K562 (cell line): ENCODE results near the gene UBR1. TPM values are rescaled to one million over a fixed set of nuclear protein-coding genes. Genes with fewer than 3 reads are reported as not detected.

Source experiments
- ATF1 ChIP-seq, 2 experiments: fragments of 450-650 bp in 1 of 2; IDR thresholded peaks; 2 replicates each; pipeline ENCODE4 v1.6.1; 2016; ENCODE audit warnings: missing compliant biosample characterization in 1 of 2, missing genetic modification characterization in 1 of 2
- CEBPG ChIP-seq, 3 experiments: fragments of 200-800 bp in 1 of 3; sonication (Bioruptor generic) in 1 of 3; sonication (generic) in 1 of 3; formaldehyde crosslinking in 1 of 3; IDR thresholded peaks in 2 of 3; conservative IDR thresholded peaks in 1 of 3; 2 replicates each; pipeline versions ENCODE4 v1.6.1 to v1.8.0; 2016 to 2022; ENCODE audit warnings: missing compliant biosample characterization in 2 of 3, missing genetic modification characterization in 2 of 3, mild to moderate bottlenecking in 1 of 3, missing genetic modification reagents in 1 of 3
- CHD1 ChIP-seq: fragments of 200-600 bp; sonication (generic); IDR thresholded peaks from one replicate; pipeline ENCODE4 v1.6.1; 2012; ENCODE audit warnings: mild to moderate bottlenecking, moderate library complexity, low read length, inconsistent platforms
- CHD4 ChIP-seq: fragments of 200-600 bp; sonication (generic); IDR thresholded peaks from 3 replicates; pipeline ENCODE4 v1.6.1; 2012; ENCODE audit warnings: low read depth, mild to moderate bottlenecking, mixed read lengths, low read length, inconsistent platforms; ENCODE audit not compliant: insufficient read depth, insufficient replicate concordance, poor library complexity, severe bottlenecking
- EHMT2 ChIP-seq: fragments of 450-650 bp; IDR thresholded peaks from 2 replicates; pipeline ENCODE4 v1.6.1; 2018; ENCODE audit warnings: antibody characterized with exemption
- EP300 ChIP-seq: IDR thresholded peaks from 2 replicates; pipeline ENCODE4 v1.6.1; 2012; ENCODE audit warnings: low read length, improper control_type of control experiment
- EZH2 ChIP-seq: IDR thresholded peaks from 2 replicates; pipeline ENCODE4 v1.6.1; 2012; ENCODE audit warnings: low read depth, mild to moderate bottlenecking, inconsistent platforms, low read length, borderline replicate concordance
- FOXK2 ChIP-seq, 2 experiments: fragments of 450-650 bp; IDR thresholded peaks in 1 of 2; conservative IDR thresholded peaks in 1 of 2; 2 replicates each; pipeline ENCODE4 v1.6.1; 2016; ENCODE audit warnings: low read depth in 2 of 2, mild to moderate bottlenecking in 1 of 2
- MAFG ChIP-seq: fragments of 450-650 bp; conservative IDR thresholded peaks from 2 replicates; pipeline ENCODE4 v1.6.1; 2016; ENCODE audit warnings: missing genetic modification characterization, missing compliant biosample characterization
- OTX1 ChIP-seq: fragments of 450-650 bp; formaldehyde crosslinking; IDR thresholded peaks from 2 replicates; pipeline ENCODE4 v1.4.0; 2022; ENCODE audit warnings: mild to moderate bottlenecking
- POLR2H ChIP-seq: IDR thresholded peaks from 2 replicates; pipeline ENCODE4 v1.6.1; 2016; ENCODE audit warnings: missing genetic modification characterization, low read depth, mild to moderate bottlenecking, control low read depth, missing compliant biosample characterization, moderate library complexity
- SAFB2 ChIP-seq: fragments of 200-400 bp; formaldehyde crosslinking; IDR thresholded peaks from 2 replicates; pipeline ENCODE4 v1.6.1; 2018; ENCODE audit warnings: borderline replicate concordance, low read length, low read depth, moderate library complexity; ENCODE audit not compliant: severe bottlenecking
- SMAD1 ChIP-seq: fragments of 150-350 bp; IDR thresholded peaks from 2 replicates; pipeline ENCODE4 v1.6.1; 2014; ENCODE audit warnings: low read length, low read depth; ENCODE audit not compliant: partially characterized antibody
- SP1 ChIP-seq: sonication (generic); formaldehyde crosslinking; IDR thresholded peaks from 2 replicates; pipeline ENCODE4 v1.8.1; 2022; ENCODE audit warnings: mild to moderate bottlenecking, missing genetic modification reagents
- SREBF2 ChIP-seq: sonication (generic); formaldehyde crosslinking; IDR thresholded peaks from 2 replicates; pipeline ENCODE4 v1.4.0; 2020; ENCODE audit warnings: mild to moderate bottlenecking, missing genetic modification reagents
- ZNF354B ChIP-seq: fragments of 250-450 bp; sonication (Bioruptor Pico); IDR thresholded peaks from 2 replicates; pipeline ENCODE4 v1.4.0; 2020
- ZNF436 ChIP-seq: fragments of 250-450, 450-650 bp; sonication (Bioruptor Pico); formaldehyde crosslinking; IDR thresholded peaks from 2 replicates; pipeline ENCODE4 v1.7.0; 2020; ENCODE audit warnings: mild to moderate bottlenecking
- polyA plus RNA-seq, 8 experiments: library from polyadenylated mRNA; depleted of rRNA in 4 of 8; stranded (reverse) in 5 of 8; unstranded in 3 of 8; fragments of >200 nt; fragmentation: Nextera tagmentation in 2 of 8; fragmentation: Illumina TruSeq in 1 of 8; extraction: Ambion mirVana in 2 of 8; extraction: Trizol in 1 of 8; gene quantifications; 2 replicates each; pipeline versions ENCODE4 v1.2.1 to v1.2.3, GENCODE V29; 2011 to 2014; ENCODE audit warnings: inconsistent platforms in 1 of 8, missing spikeins in 1 of 8
- total RNA-seq, 7 experiments: library from RNA; depleted of rRNA in 6 of 7; stranded (reverse); fragments of >200 nt in 6 of 7; fragmentation: Illumina TruSeq in 2 of 7; extraction: Trizol in 2 of 7; gene quantifications; 2 replicates each; pipeline versions ENCODE4 v1.2.1 to v1.2.3, GENCODE V29; 2011 to 2021; ENCODE audit warnings: low replicate concordance in 1 of 7
- TF ChIP-seq, protein P1 (sequence below), 2 experiments: fragments of 250-450 bp in 1 of 2; fragments of 450-650 bp in 1 of 2; sonication (Bioruptor Pico) in 1 of 2; IDR thresholded peaks; 2 replicates each; pipeline versions ENCODE4 v1.6.1 to v1.8.0; 2016 to 2021; ENCODE audit warnings: mild to moderate bottlenecking in 2 of 2, moderate library complexity in 2 of 2, missing compliant biosample characterization in 1 of 2, missing genetic modification characterization in 1 of 2
- TF ChIP-seq, protein P2 (sequence below): fragments of 450-650 bp; IDR thresholded peaks from 2 replicates; pipeline ENCODE4 v1.6.1; 2016
- TF ChIP-seq, protein P3 (sequence below): fragments of 450-650 bp; IDR thresholded peaks from 2 replicates; pipeline ENCODE4 v1.6.1; 2017; ENCODE audit warnings: antibody characterized with exemption, mild to moderate bottlenecking

The UBR1 gene
- total and polyA plus RNA-seq, 9 of the 15 experiments (the other 6 are each of a cell fraction or from before 2014, with no cell fraction given): 5.8 to 30.7 (median 15.3) TPM

DNA sequence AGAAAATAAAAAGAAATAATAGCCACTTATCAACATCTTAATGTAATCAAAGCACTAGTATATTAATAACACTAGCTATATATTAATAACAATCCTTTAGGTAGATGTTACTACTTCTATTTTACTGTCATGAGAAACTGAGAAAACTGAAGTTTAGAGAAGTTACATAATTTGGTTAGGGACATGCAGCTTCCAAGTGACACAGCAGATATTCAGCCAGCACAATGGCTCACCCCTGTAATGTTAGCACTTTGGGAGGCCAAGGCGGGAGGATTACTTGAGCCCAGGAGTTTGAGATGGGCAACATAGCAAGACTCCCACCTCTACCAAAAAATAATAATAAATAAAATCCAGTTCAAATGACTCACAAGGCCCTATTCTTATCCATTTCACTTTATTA is 1.9 kb upstream of the UBR1 start (continued):
- TF ChIP-seq CHD4 (no peak), EZH2 (no peak), SAFB2 (no peak), POLR2H (tag) (no peak), FOXK2 (conservative IDR thresholded peaks at IDR 0.05 in 1 of 2, IDR thresholded peaks at IDR 0.05 in 1 of 2; ENCODE audit: low read depth in 2 of 2) (no peak), SMAD1 (no peak), OTX1 (CRISPR knock-in tag) (no peak), SREBF2 (CRISPR knock-in tag) (no peak), CHD1 (no peak), CEBPG (CRISPR knock-in tag; IDR thresholded peaks at IDR 0.05) (no peak), CEBPG (tag; conservative IDR thresholded peaks at IDR 0.05 in 1 of 2, IDR thresholded peaks at IDR 0.05 in 1 of 2) (no peak), ZNF436 (CRISPR knock-in tag) (no peak), ZNF354B (CRISPR knock-in tag) (no peak), EHMT2 (no peak), ATF1 (CRISPR knock-in tag; IDR thresholded peaks at IDR 0.05) (no peak), ATF1 (tag; IDR thresholded peaks at IDR 0.05) (no peak), EP300 (no peak), MAFG (tag) (peak; percentile 59), SP1 (CRISPR knock-in tag) (no peak)
- TF ChIP-seq, protein P1, sequence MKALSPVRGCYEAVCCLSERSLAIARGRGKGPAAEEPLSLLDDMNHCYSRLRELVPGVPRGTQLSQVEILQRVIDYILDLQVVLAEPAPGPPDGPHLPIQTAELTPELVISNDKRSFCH (CRISPR knock-in tag; IDR thresholded peaks at IDR 0.05): no peak
- TF ChIP-seq, protein P1 (tag; IDR thresholded peaks at IDR 0.05): no peak
- TF ChIP-seq, protein P2, sequence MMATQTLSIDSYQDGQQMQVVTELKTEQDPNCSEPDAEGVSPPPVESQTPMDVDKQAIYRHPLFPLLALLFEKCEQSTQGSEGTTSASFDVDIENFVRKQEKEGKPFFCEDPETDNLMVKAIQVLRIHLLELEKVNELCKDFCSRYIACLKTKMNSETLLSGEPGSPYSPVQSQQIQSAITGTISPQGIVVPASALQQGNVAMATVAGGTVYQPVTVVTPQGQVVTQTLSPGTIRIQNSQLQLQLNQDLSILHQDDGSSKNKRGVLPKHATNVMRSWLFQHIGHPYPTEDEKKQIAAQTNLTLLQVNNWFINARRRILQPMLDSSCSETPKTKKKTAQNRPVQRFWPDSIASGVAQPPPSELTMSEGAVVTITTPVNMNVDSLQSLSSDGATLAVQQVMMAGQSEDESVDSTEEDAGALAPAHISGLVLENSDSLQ: no peak
- TF ChIP-seq, protein P3, sequence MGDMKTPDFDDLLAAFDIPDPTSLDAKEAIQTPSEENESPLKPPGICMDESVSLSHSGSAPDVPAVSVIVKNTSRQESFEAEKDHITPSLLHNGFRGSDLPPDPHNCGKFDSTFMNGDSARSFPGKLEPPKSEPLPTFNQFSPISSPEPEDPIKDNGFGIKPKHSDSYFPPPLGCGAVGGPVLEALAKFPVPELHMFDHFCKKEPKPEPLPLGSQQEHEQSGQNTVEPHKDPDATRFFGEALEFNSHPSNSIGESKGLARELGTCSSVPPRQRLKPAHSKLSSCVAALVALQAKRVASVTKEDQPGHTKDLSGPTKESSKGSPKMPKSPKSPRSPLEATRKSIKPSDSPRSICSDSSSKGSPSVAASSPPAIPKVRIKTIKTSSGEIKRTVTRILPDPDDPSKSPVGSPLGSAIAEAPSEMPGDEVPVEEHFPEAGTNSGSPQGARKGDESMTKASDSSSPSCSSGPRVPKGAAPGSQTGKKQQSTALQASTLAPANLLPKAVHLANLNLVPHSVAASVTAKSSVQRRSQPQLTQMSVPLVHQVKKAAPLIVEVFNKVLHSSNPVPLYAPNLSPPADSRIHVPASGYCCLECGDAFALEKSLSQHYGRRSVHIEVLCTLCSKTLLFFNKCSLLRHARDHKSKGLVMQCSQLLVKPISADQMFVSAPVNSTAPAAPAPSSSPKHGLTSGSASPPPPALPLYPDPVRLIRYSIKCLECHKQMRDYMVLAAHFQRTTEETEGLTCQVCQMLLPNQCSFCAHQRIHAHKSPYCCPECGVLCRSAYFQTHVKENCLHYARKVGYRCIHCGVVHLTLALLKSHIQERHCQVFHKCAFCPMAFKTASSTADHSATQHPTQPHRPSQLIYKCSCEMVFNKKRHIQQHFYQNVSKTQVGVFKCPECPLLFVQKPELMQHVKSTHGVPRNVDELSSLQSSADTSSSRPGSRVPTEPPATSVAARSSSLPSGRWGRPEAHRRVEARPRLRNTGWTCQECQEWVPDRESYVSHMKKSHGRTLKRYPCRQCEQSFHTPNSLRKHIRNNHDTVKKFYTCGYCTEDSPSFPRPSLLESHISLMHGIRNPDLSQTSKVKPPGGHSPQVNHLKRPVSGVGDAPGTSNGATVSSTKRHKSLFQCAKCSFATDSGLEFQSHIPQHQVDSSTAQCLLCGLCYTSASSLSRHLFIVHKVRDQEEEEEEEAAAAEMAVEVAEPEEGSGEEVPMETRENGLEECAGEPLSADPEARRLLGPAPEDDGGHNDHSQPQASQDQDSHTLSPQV: no peak
